ENCODE results near the gene MAML2. TPM values are rescaled to one million over a fixed set of nuclear protein-coding genes. Genes with fewer than 3 reads are reported as not detected.

Gene MAML2
- total and polyA plus RNA-seq, 2 of the 8 experiments (the other 6 are each of a cell fraction or from before 2014, with no cell fraction given), result 3.8 to 6.6 TPM

- H3K18ac ChIP-seq (ENCODE audit: extremely low read depth, low read length), result no peak overlapping the region
- no peak overlapping the region for H2BK120ac ChIP-seq (replicated peaks; ENCODE audit: low read depth, low read length)
- H3K4ac ChIP-seq (replicated peaks; ENCODE audit: insufficient read length, low read depth, low read length), result no peak overlapping the region
- H3K4me2 ChIP-seq (ENCODE audit: insufficient read depth in 1 of 2, low read depth in 2 of 2, low read length in 2 of 2), result no peak overlapping the region
- H2AFZ ChIP-seq (ENCODE audit: low read length), result no peak overlapping the region
- DNase-seq (ENCODE audit: low read depth in 1 of 2, low spot score in 2 of 2) (no peak), FAIRE-seq (no peak)
- no peak overlapping the region for H3K56ac ChIP-seq (replicated peaks; ENCODE audit: insufficient read length, low read depth, low read length)
- no peak overlapping the region for H3K4me3 ChIP-seq (ENCODE audit: extremely low read depth in 1 of 4, insufficient read depth in 2 of 4, low read depth in 3 of 4, low read length in 4 of 4)
- 85% methylated on average over 3 of the region's 3 CpGs; no CpG with 5 or more reads in 1 of the 2 experiments for WGBS, 2 experiments (ENCODE audit: extremely low coverage in 1 of 2, insufficient coverage in 1 of 2, insufficient read length in 1 of 2, insufficient replicate concordance in 2 of 2, low coverage in 1 of 2, low lambda C conversion rate in 2 of 2, missing lambda C conversion rate in 1 of 2)
- H3K79me1 ChIP-seq (ENCODE audit: low read depth, low read length), result no peaks in the 10 kb centered on the region
- H3K14ac ChIP-seq (ENCODE audit: insufficient read length), result no peak overlapping the region
- H3K27ac ChIP-seq (ENCODE audit: low read depth, low read length), result no peak overlapping the region
- H3K4me1 ChIP-seq (replicated peaks in 1 of 4; ENCODE audit: control insufficient read depth in 3 of 4, insufficient read depth in 4 of 4, low read length in 3 of 4), result peaks cover 0 to 2% (median 0%) of the 10 kb centered on the region in 4 experiments; a peak in 1 of 7 replicates
- no peaks in the 10 kb centered on the region for H3K36me3 ChIP-seq (ENCODE audit: control insufficient read depth in 2 of 4, insufficient read depth in 4 of 4, low read length in 3 of 4)
- H2BK15ac ChIP-seq (ENCODE audit: low read length), result no peak overlapping the region
- ChIA-PET CTCF (ENCODE audit: partially characterized antibody) (interaction anchor here (0.8 to 1.4 kb wide), 4 partner anchors 9 to 307 kb away, joined by 3 to 4 read pairs (median 3); partner anchors contain the start of gene MAML2), POLR2A (ENCODE audit: partially characterized antibody) (no interaction called here)
- H2BK5ac ChIP-seq (ENCODE audit: low read depth, low read length), result no peak overlapping the region
- H2BK12ac ChIP-seq (ENCODE audit: low read depth, low read length), result no peak overlapping the region
- H4K20me1 ChIP-seq (replicated peaks in 1 of 2; ENCODE audit: control insufficient read depth in 1 of 2, insufficient read depth in 2 of 2, low read length in 2 of 2), result no peaks in the 10 kb centered on the region
- no peak overlapping the region for H2BK20ac ChIP-seq (ENCODE audit: low read length)
- H3K9me3 ChIP-seq (ENCODE audit: insufficient read depth in 2 of 2, low read depth in 1 of 2, low read length in 1 of 2), result no peaks in the 10 kb centered on the region
- H4K91ac ChIP-seq (replicated peaks; ENCODE audit: insufficient read length, low read length), result no peak overlapping the region
- no peaks in the 10 kb centered on the region for H3K27me3 ChIP-seq (replicated peaks in 1 of 4; ENCODE audit: control insufficient read depth in 3 of 4, extremely low read depth in 1 of 4, insufficient read depth in 3 of 4, low read length in 3 of 4)
- no peak overlapping the region for H3K23ac ChIP-seq (ENCODE audit: insufficient read length)
- no peaks in the 10 kb centered on the region for H3K23me2 ChIP-seq (ENCODE audit: low read depth, low read length)
- no peak overlapping the region for H3K9ac ChIP-seq (replicated peaks in 1 of 4; ENCODE audit: extremely low read depth in 1 of 4, low read depth in 3 of 4, low read length in 3 of 4)
- no peak overlapping the region for H2AK5ac ChIP-seq (ENCODE audit: low read depth, low read length)
- H4K8ac ChIP-seq (ENCODE audit: extremely low read depth, insufficient read depth, low read length), result no peak overlapping the region
- H3K79me2 ChIP-seq (ENCODE audit: control insufficient read depth in 1 of 2, insufficient read depth in 2 of 2, low read length in 2 of 2), result no peaks in the 10 kb centered on the region
- H4K5ac ChIP-seq (ENCODE audit: insufficient read length, low read depth, low read length), result no peak overlapping the region
- TF ChIP-seq CHD2 (IDR thresholded peaks at IDR 0.05; ENCODE audit: low read length) (no peak), E2F6 (IDR thresholded peaks at IDR 0.05) (no peak), YY1 (IDR thresholded peaks at IDR 0.05; ENCODE audit: low read depth, low read length) (no peak), CREB1 (IDR thresholded peaks at IDR 0.05) (no peak), TCF12 (IDR thresholded peaks at IDR 0.05; ENCODE audit: low read depth, low read length) (no peak), ATF2 (IDR thresholded peaks at IDR 0.05; ENCODE audit: low read length) (no peak), CBX5 (IDR thresholded peaks at IDR 0.05; ENCODE audit: low read depth, low read length) (no peak), SP4 (IDR thresholded peaks at IDR 0.05; ENCODE audit: low read length) (no peak), CTBP2 (IDR thresholded peaks at IDR 0.05; ENCODE audit: borderline replicate concordance, insufficient read depth, insufficient read length, low read length) (no peak), HDAC6 (IDR thresholded peaks at IDR 0.05; ENCODE audit: low read depth, low read length) (no peak), SAP30 (IDR thresholded peaks at IDR 0.05; ENCODE audit: insufficient read depth, insufficient replicate concordance, low read length) (no peak), POLR2A (IDR thresholded peaks at IDR 0.05; ENCODE audit: control extremely low read depth in 1 of 2, low read depth in 2 of 2, low read length in 2 of 2) (no peak), BACH1 (IDR thresholded peaks at IDR 0.05; ENCODE audit: low read length) (no peak), KDM5A (IDR thresholded peaks at IDR 0.05; ENCODE audit: low read length) (no peak)
Measured at GRCh38 chr11:96035740-96036078, 307.3 kb downstream of the MAML2 start.
